A549 (cell line): ENCODE data around the gene SLC13A5. TPM values are rescaled to one million over a fixed set of nuclear protein-coding genes. Genes with fewer than 3 reads are reported as not detected.

ENCODE experiments used
- ATAC-seq, 2 experiments: fragments of 200-7000 bp in 1 of 2; fragments of >200 bp in 1 of 2; cut with Nextera tagmentation in 1 of 2; cut with Tn5 transposase in 1 of 2; 3 replicates each; pipeline versions ENCODE4 v1.8.0 to v1.9.1; 2018 to 2020; ENCODE audit warnings: mild to moderate bottlenecking in 1 of 2, moderate library complexity in 1 of 2
- CTCF ChIA-PET: fragments of 300-600 bp; sonication (Branson Sonifier 250); formaldehyde crosslinking; extraction: SDS; loops from one replicate; lab custom pipeline; 2021; ENCODE audit warnings: antibody characterized with exemption, inconsistent platforms; lab: Yijun Ruan, JAX
- POLR2A ChIA-PET: fragments of 350-600 bp; formaldehyde crosslinking; extraction: SDS; loops from one replicate; lab custom pipeline; 2021; ENCODE audit warnings: antibody characterized with exemption, inconsistent platforms; lab: Yijun Ruan, JAX
- DNase-seq, 2 experiments: peaks; one replicate each; pipeline versions ENCODE4 v3.0.0 to v3.0.0-alpha.2; 2011 to 2016; ENCODE audit warnings: low read depth in 1 of 2, low spot score in 1 of 2
- FAIRE-seq: peaks from 2 replicates; lab custom pipeline; 2011; peaks lifted over from hg19 to GRCh38; lab: Jason Lieb, UNC
- H3K27ac ChIP-seq, 2 experiments: fragments of >200 bp; sonication (Bioruptor Twin); formaldehyde crosslinking; 3 replicates each; pipeline ENCODE4 v1.5.1; 2016 to 2017
- H3K4me1 ChIP-seq: fragments of >200 bp; sonication (Bioruptor Twin); formaldehyde crosslinking; 3 replicates; pipeline ENCODE4 v1.6.1; 2016
- H3K4me2 ChIP-seq: fragments of >200 bp; sonication (Bioruptor Twin); formaldehyde crosslinking; 3 replicates; pipeline ENCODE4 v1.6.1; 2016
- H3K4me3 ChIP-seq: fragments of >200 bp; sonication (Bioruptor Twin); formaldehyde crosslinking; 3 replicates; pipeline ENCODE4 v1.5.1; 2016
- H3K9me3 ChIP-seq: fragments of >200 bp; sonication (Bioruptor Twin); formaldehyde crosslinking; 3 replicates; pipeline ENCODE4 v1.6.1; 2016
- BHLHE40 ChIP-seq: IDR thresholded peaks from 2 replicates; pipeline ENCODE4 v1.6.1; 2012; ENCODE audit warnings: low read depth, low read length, inconsistent platforms
- CBX8 ChIP-seq: fragments of 200-600 bp; sonication (generic); IDR thresholded peaks from 2 replicates; pipeline ENCODE4 v1.6.1; 2016
- CEBPB ChIP-seq, 2 experiments: fragments of >200 bp in 1 of 2; sonication (Bioruptor Twin) in 1 of 2; formaldehyde crosslinking in 1 of 2; IDR thresholded peaks; 2 replicates each; pipeline ENCODE4 v1.6.1; 2012 to 2016
- CHD2 ChIP-seq: fragments of 150-350 bp; IDR thresholded peaks from 2 replicates; pipeline ENCODE4 v1.6.1; 2014; ENCODE audit warnings: low read length; ENCODE audit not compliant: partially characterized antibody
- CHD4 ChIP-seq: fragments of 200-600 bp; sonication (generic); IDR thresholded peaks from 2 replicates; pipeline ENCODE4 v1.6.1; 2016; ENCODE audit warnings: antibody characterized with exemption, mild to moderate bottlenecking, borderline replicate concordance
- CTCF ChIP-seq: fragments of >200 bp; sonication (Bioruptor Twin); formaldehyde crosslinking; IDR thresholded peaks from 3 replicates; pipeline ENCODE4 v1.5.1; 2016
- EHMT2 ChIP-seq: fragments of 200-600 bp; sonication (generic); IDR thresholded peaks from 2 replicates; pipeline ENCODE4 v1.6.1; 2016; ENCODE audit warnings: antibody characterized with exemption, low read depth, mild to moderate bottlenecking, moderate library complexity
- FOSL2 ChIP-seq, 2 experiments: fragments of 450-650 bp in 1 of 2; fragments of >200 bp in 1 of 2; sonication (Bioruptor Twin) in 1 of 2; formaldehyde crosslinking; IDR thresholded peaks; 2 replicates each; pipeline versions ENCODE4 v1.5.0 to v1.6.1; 2016 to 2020; ENCODE audit warnings: mild to moderate bottlenecking in 1 of 2, moderate library complexity in 1 of 2
- HOXA7 ChIP-seq: fragments of 250-450 bp; sonication (Bioruptor Pico); IDR thresholded peaks from 2 replicates; pipeline ENCODE4 v1.5.0; 2020; ENCODE audit warnings: mild to moderate bottlenecking, moderate library complexity
- HOXB13 ChIP-seq: fragments of 250-450 bp; sonication (Bioruptor Pico); IDR thresholded peaks from 2 replicates; pipeline ENCODE4 v1.5.0; 2020; ENCODE audit warnings: low read depth, mild to moderate bottlenecking, moderate library complexity
- KDM1A ChIP-seq: fragments of 200-600 bp; sonication (generic); IDR thresholded peaks from 2 replicates; pipeline ENCODE4 v1.6.1; 2016; ENCODE audit warnings: low read depth, mild to moderate bottlenecking
- KDM5A ChIP-seq: fragments of 200-600 bp; sonication (generic); IDR thresholded peaks from 2 replicates; pipeline ENCODE4 v1.6.1; 2016; ENCODE audit warnings: antibody characterized with exemption, mild to moderate bottlenecking
- MYC ChIP-seq: IDR thresholded peaks from 2 replicates; pipeline ENCODE4 v1.6.1; 2012; ENCODE audit warnings: mild to moderate bottlenecking, inconsistent platforms, low read length, improper control_type of control experiment, borderline replicate concordance
- PBX3 ChIP-seq: IDR thresholded peaks from 2 replicates; pipeline ENCODE4 v1.6.1; 2012
- POLR2AphosphoS2 ChIP-seq: conservative IDR thresholded peaks from 2 replicates; pipeline ENCODE4 v1.6.1; 2012; ENCODE audit warnings: low read length, improper control_type of control experiment, inconsistent platforms
- RARB ChIP-seq: fragments of 250-450 bp; sonication (Bioruptor Pico); IDR thresholded peaks from 2 replicates; pipeline ENCODE4 v1.8.0; 2021; ENCODE audit warnings: mild to moderate bottlenecking, moderate library complexity
- RFX5 ChIP-seq: fragments of 450-650 bp; IDR thresholded peaks from 2 replicates; pipeline ENCODE4 v1.7.1; 2014; ENCODE audit warnings: antibody characterized with exemption, mild to moderate bottlenecking, moderate library complexity
- TFCP2L1 ChIP-seq: fragments of 250-450 bp; sonication (Bioruptor Pico); IDR thresholded peaks from 2 replicates; pipeline ENCODE4 v1.5.0; 2021; ENCODE audit warnings: mild to moderate bottlenecking
- TP53 ChIP-seq: fragments of 250-450 bp; sonication (Bioruptor Pico); IDR thresholded peaks from 2 replicates; pipeline ENCODE4 v1.5.0; 2021; ENCODE audit warnings: mild to moderate bottlenecking, moderate library complexity
- ZFP36 ChIP-seq: fragments of 450-650 bp; IDR thresholded peaks from 2 replicates; pipeline ENCODE4 v1.6.1; 2014; ENCODE audit warnings: borderline replicate concordance; ENCODE audit not compliant: partially characterized antibody
- ZNF302 ChIP-seq: fragments of 250-450 bp; sonication (Bioruptor Pico); IDR thresholded peaks from 2 replicates; pipeline ENCODE4 v1.9.0; 2021; ENCODE audit warnings: inconsistent platforms, mild to moderate bottlenecking, moderate library complexity
- WGBS: methylation state at CpG from one replicate; pipeline ENCODE4 v1.1.6; 2017; ENCODE audit errors: missing lambda C conversion rate; 5-methylcytosine and 5-hydroxymethylcytosine counted together
- polyA plus RNA-seq, 4 experiments: library from polyadenylated mRNA; depleted of rRNA in 3 of 4; stranded (reverse); fragments of >200 nt; fragmentation: RNase III in 1 of 4; extraction: RNeasy Plus Mini Kit Qiagen cat#74134 plus additional on column Dnase treatment in 1 of 4; gene quantifications; 2 replicates in 3 of 4; 3 replicates in 1 of 4; pipeline ENCODE4 v1.2.3, GENCODE V29; 2011 to 2017
- TF ChIP-seq, protein P1 (sequence below): fragments of 250-450 bp; sonication (Bioruptor Pico); IDR thresholded peaks from 2 replicates; pipeline ENCODE4 v1.5.0; 2020; ENCODE audit warnings: low read depth, mild to moderate bottlenecking, moderate library complexity
- TF ChIP-seq, protein P2 (sequence below): fragments of 200-600 bp; sonication (generic); IDR thresholded peaks from 2 replicates; pipeline ENCODE4 v1.6.1; 2016; ENCODE audit warnings: antibody characterized with exemption, mild to moderate bottlenecking, moderate library complexity
- TF ChIP-seq, protein P3 (sequence below): fragments of 150-350 bp; IDR thresholded peaks from 2 replicates; pipeline ENCODE4 v1.6.1; 2014; ENCODE audit warnings: low read depth, mild to moderate bottlenecking, low read length

SLC13A5 gene
- polyA plus RNA-seq, 2 of the 4 experiments (the other 2 are of a cell fraction) = 0.15 to 0.26 TPM

GRCh38 chr17:6682339-6682738 lies 30.8 kb downstream of the SLC13A5 start:
- ChIA-PET POLR2A (no interaction called here), CTCF (interaction anchor here (1.0 to 4.4 kb wide), 7 partner anchors 9 to 321 kb away, joined by 3 to 35 read pairs (median 6); no protein-coding TSS in a partner anchor)
- FAIRE-seq (no peak), ATAC-seq (no peak), DNase-seq (no peak)
- Histone ChIP-seq H3K9me3 (no peaks in the 10 kb centered on the region), H3K4me2 (no peak overlapping the region), H3K27ac (no peak overlapping the region), H3K4me1 (peaks cover 10% of the 10 kb centered on the region; the same call in 2 of the 3 replicates), H3K4me3 (no peak overlapping the region)
- WGBS = 33% methylated on average over 4 of the region's 4 CpGs
- TF ChIP-seq CTCF = no peak
- no peak for TF ChIP-seq CEBPB (IDR thresholded peaks at IDR 0.05)
- no peak for TF ChIP-seq CHD4
- no peak for TF ChIP-seq EHMT2
- TF ChIP-seq, protein P1, sequence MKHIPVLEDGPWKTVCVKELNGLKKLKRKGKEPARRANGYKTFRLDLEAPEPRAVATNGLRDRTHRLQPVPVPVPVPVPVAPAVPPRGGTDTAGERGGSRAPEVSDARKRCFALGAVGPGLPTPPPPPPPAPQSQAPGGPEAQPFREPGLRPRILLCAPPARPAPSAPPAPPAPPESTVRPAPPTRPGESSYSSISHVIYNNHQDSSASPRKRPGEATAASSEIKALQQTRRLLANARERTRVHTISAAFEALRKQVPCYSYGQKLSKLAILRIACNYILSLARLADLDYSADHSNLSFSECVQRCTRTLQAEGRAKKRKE = no peak
- TF ChIP-seq HOXA7 = no peak
- TF ChIP-seq, all 56 proteins: peak for 0

DNA sequence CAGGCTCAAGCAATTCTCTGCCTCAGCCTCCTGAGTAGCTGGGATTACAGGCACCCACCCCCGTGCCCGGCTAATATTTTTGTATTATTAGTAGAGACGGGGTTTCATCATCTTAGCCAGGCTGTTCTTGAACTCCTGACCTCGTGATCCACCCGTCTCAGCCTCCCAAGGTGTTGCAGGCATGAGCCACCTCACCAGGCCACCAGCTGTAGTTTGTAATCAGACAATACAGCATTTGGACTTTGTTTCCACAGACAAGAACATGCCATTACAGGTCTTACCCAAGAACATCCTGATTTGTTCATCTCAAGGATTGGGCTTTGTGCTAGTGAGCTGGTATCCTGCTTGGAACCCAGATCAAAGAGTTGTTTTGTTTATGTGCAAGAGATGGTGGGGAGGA lies 31.5 kb downstream of the SLC13A5 start:
- POLR2A ChIA-PET = no interaction called here
- CTCF ChIA-PET = interaction anchor here (0.6 to 4.4 kb wide), 6 partner anchors 10 to 323 kb away, joined by 3 to 35 read pairs (median 4); no protein-coding TSS in a partner anchor

More for the DNA sequence above, 31.5 kb downstream of the SLC13A5 start:
- Histone ChIP-seq H3K4me3 (no peak overlapping the region), H3K27ac (no peak overlapping the region), H3K4me2 (no peak overlapping the region), H3K4me1 (peaks cover 10% of the 10 kb centered on the region; the same call in 2 of the 3 replicates), H3K9me3 (no peaks in the 10 kb centered on the region)
- 20% methylated on average over 5 of the region's 5 CpGs for WGBS
- no peak for FAIRE-seq
- no peak for DNase-seq
- no peak for ATAC-seq
- TF ChIP-seq TFCP2L1 (CRISPR knock-in tag) (no peak), TP53 (no peak), KDM1A (no peak), BHLHE40 (no peak), POLR2AphosphoS2 (no peak), KDM5A (no peak), ZNF302 (no peak), CBX8 (no peak), HOXB13 (CRISPR knock-in tag) (no peak), MYC (no peak), PBX3 (no peak), FOSL2 (IDR thresholded peaks at IDR 0.05) (no peak), FOSL2 (CRISPR knock-in tag; IDR thresholded peaks at IDR 0.05) (no peak), CHD2 (no peak), RFX5 (no peak), ZFP36 (no peak), RARB (CRISPR knock-in tag) (no peak), CHD4 (no peak)
- TF ChIP-seq, protein P2, sequence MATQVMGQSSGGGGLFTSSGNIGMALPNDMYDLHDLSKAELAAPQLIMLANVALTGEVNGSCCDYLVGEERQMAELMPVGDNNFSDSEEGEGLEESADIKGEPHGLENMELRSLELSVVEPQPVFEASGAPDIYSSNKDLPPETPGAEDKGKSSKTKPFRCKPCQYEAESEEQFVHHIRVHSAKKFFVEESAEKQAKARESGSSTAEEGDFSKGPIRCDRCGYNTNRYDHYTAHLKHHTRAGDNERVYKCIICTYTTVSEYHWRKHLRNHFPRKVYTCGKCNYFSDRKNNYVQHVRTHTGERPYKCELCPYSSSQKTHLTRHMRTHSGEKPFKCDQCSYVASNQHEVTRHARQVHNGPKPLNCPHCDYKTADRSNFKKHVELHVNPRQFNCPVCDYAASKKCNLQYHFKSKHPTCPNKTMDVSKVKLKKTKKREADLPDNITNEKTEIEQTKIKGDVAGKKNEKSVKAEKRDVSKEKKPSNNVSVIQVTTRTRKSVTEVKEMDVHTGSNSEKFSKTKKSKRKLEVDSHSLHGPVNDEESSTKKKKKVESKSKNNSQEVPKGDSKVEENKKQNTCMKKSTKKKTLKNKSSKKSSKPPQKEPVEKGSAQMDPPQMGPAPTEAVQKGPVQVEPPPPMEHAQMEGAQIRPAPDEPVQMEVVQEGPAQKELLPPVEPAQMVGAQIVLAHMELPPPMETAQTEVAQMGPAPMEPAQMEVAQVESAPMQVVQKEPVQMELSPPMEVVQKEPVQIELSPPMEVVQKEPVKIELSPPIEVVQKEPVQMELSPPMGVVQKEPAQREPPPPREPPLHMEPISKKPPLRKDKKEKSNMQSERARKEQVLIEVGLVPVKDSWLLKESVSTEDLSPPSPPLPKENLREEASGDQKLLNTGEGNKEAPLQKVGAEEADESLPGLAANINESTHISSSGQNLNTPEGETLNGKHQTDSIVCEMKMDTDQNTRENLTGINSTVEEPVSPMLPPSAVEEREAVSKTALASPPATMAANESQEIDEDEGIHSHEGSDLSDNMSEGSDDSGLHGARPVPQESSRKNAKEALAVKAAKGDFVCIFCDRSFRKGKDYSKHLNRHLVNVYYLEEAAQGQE = no peak
- TF ChIP-seq, protein P3, sequence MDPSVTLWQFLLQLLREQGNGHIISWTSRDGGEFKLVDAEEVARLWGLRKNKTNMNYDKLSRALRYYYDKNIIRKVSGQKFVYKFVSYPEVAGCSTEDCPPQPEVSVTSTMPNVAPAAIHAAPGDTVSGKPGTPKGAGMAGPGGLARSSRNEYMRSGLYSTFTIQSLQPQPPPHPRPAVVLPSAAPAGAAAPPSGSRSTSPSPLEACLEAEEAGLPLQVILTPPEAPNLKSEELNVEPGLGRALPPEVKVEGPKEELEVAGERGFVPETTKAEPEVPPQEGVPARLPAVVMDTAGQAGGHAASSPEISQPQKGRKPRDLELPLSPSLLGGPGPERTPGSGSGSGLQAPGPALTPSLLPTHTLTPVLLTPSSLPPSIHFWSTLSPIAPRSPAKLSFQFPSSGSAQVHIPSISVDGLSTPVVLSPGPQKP = no peak
